ENCODE results near the gene MYO10.

Gene MYO10

GRCh38 chr5:16690243-16690852, 245.7 kb downstream of the MYO10 start:
- ChIA-PET CTCF (interaction anchor here (0.6 to 6.6 kb wide), 35 partner anchors 9 to 1078 kb away, joined by 3 to 66 read pairs (median 4); no protein-coding TSS in a partner anchor), POLR2A (no interaction called here)
- H3K4me1 ChIP-seq (ENCODE audit: control insufficient read depth, insufficient read depth, low read length): no peaks in the 10 kb centered on the region
- H3K36me3 ChIP-seq (ENCODE audit: control insufficient read depth in 2 of 2, insufficient read depth in 1 of 2, low read length in 2 of 2): peaks cover 23 to 30% of the 10 kb centered on the region in 2 experiments
- H3K27ac ChIP-seq (ENCODE audit: extremely low read depth, low read depth, low read length): no peak overlapping the region
- TF ChIP-seq PRDM2 (tag by site-specific recombination; IDR thresholded peaks at IDR 0.05; ENCODE audit: borderline replicate concordance) (no peak), ZNF560 (tag by site-specific recombination; IDR thresholded peaks at IDR 0.05; ENCODE audit: borderline replicate concordance) (no peak), ZNF623 (tag by site-specific recombination; IDR thresholded peaks at IDR 0.05) (no peak), ZNF398 (tag by site-specific recombination; IDR thresholded peaks at IDR 0.05) (no peak), ZNF654 (tag by site-specific recombination; IDR thresholded peaks at IDR 0.05; ENCODE audit: low read depth) (peak; percentile 38), ZNF10 (tag by site-specific recombination; IDR thresholded peaks at IDR 0.05) (no peak)
- TF ChIP-seq, protein P1, sequence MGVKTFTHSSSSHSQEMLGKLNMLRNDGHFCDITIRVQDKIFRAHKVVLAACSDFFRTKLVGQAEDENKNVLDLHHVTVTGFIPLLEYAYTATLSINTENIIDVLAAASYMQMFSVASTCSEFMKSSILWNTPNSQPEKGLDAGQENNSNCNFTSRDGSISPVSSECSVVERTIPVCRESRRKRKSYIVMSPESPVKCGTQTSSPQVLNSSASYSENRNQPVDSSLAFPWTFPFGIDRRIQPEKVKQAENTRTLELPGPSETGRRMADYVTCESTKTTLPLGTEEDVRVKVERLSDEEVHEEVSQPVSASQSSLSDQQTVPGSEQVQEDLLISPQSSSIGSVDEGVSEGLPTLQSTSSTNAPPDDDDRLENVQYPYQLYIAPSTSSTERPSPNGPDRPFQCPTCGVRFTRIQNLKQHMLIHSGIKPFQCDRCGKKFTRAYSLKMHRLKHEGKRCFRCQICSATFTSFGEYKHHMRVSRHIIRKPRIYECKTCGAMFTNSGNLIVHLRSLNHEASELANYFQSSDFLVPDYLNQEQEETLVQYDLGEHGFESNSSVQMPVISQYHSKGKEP (tag by site-specific recombination; IDR thresholded peaks at IDR 0.05): no peak
- TF ChIP-seq, protein P2, sequence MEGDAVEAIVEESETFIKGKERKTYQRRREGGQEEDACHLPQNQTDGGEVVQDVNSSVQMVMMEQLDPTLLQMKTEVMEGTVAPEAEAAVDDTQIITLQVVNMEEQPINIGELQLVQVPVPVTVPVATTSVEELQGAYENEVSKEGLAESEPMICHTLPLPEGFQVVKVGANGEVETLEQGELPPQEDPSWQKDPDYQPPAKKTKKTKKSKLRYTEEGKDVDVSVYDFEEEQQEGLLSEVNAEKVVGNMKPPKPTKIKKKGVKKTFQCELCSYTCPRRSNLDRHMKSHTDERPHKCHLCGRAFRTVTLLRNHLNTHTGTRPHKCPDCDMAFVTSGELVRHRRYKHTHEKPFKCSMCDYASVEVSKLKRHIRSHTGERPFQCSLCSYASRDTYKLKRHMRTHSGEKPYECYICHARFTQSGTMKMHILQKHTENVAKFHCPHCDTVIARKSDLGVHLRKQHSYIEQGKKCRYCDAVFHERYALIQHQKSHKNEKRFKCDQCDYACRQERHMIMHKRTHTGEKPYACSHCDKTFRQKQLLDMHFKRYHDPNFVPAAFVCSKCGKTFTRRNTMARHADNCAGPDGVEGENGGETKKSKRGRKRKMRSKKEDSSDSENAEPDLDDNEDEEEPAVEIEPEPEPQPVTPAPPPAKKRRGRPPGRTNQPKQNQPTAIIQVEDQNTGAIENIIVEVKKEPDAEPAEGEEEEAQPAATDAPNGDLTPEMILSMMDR (tag by site-specific recombination; IDR thresholded peaks at IDR 0.05): peak; percentile 58; the same call in 1 of the 2 replicates
- TF ChIP-seq, protein P3, sequence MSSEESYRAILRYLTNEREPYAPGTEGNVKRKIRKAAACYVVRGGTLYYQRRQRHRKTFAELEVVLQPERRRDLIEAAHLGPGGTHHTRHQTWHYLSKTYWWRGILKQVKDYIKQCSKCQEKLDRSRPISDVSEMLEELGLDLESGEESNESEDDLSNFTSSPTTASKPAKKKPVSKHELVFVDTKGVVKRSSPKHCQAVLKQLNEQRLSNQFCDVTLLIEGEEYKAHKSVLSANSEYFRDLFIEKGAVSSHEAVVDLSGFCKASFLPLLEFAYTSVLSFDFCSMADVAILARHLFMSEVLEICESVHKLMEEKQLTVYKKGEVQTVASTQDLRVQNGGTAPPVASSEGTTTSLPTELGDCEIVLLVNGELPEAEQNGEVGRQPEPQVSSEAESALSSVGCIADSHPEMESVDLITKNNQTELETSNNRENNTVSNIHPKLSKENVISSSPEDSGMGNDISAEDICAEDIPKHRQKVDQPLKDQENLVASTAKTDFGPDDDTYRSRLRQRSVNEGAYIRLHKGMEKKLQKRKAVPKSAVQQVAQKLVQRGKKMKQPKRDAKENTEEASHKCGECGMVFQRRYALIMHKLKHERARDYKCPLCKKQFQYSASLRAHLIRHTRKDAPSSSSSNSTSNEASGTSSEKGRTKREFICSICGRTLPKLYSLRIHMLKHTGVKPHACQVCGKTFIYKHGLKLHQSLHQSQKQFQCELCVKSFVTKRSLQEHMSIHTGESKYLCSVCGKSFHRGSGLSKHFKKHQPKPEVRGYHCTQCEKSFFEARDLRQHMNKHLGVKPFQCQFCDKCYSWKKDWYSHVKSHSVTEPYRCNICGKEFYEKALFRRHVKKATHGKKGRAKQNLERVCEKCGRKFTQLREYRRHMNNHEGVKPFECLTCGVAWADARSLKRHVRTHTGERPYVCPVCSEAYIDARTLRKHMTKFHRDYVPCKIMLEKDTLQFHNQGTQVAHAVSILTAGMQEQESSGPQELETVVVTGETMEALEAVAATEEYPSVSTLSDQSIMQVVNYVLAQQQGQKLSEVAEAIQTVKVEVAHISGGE (tag by site-specific recombination; conservative IDR thresholded peaks at IDR 0.05; ENCODE audit: low read depth): no peak
- H3K4me3 ChIP-seq (ENCODE audit: low read depth, low read length): no peak overlapping the region
- H3K9me3 ChIP-seq (ENCODE audit: control insufficient read depth, insufficient read depth, low read depth, low read length): no peaks in the 10 kb centered on the region
